NT2/D1 (cell line): ENCODE results near the gene TTC13.

Experiments
- SUZ12 ChIP-seq: IDR thresholded peaks from 2 replicates; pipeline ENCODE4 v1.6.1; 2011; ENCODE audit not compliant: insufficient read length, insufficient read depth; ENCODE audit errors: extremely low read depth
- YY1 ChIP-seq: IDR thresholded peaks from 2 replicates; pipeline ENCODE4 v1.6.1; 2011; ENCODE audit not compliant: insufficient read length, insufficient read depth
- ZNF274 ChIP-seq: IDR thresholded peaks from 2 replicates; pipeline ENCODE4 v1.6.1; 2011; ENCODE audit warnings: mild to moderate bottlenecking, low read depth, low read length

DNA sequence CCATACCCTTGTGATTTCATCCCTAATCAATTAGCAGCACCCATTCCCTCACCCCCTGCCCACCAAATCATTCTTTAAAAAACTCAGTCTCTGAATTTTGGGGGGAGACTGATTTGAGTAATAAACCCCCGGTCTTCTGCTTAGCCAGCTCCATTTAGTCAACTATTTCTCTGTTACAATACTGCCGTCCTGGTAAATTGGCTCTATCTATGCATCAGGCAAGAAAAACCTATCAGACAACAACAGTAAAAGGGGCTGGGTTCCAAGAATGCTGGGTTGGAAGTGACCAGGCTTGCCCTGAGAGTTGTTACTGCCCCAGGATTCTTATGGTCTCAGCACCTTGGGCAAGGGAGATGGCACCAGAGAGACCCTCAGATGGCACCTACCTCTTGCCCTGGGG is 94.0 kb downstream of the TTC13 start:
- TF ChIP-seq SUZ12, result no peak
- TF ChIP-seq YY1, result no peak
- TF ChIP-seq ZNF274, result no peak
